Panc1 (cell line): ENCODE results near the gene NTRK1.

Source experiments
- POLR2AphosphoS5 ChIP-seq: IDR thresholded peaks from 2 replicates; pipeline ENCODE4 v1.6.1; 2012; ENCODE audit warnings: mild to moderate bottlenecking, low read depth, low read length, moderate library complexity
- SIN3A ChIP-seq: IDR thresholded peaks from 2 replicates; pipeline ENCODE4 v1.6.1; 2012; ENCODE audit warnings: low read depth, mild to moderate bottlenecking, low read length, moderate library complexity, borderline replicate concordance; ENCODE audit not compliant: insufficient read depth
- TF ChIP-seq, protein P1 (sequence below): fragments of 450-650 bp; IDR thresholded peaks from 2 replicates; pipeline ENCODE4 v1.5.1; 2017; ENCODE audit warnings: mild to moderate bottlenecking
- TF ChIP-seq, protein P2 (sequence below), 2 experiments: IDR thresholded peaks; 2 replicates each; pipeline ENCODE4 v1.6.1; 2011 to 2012; ENCODE audit warnings: low read depth in 2 of 2, control low read depth in 1 of 2, low read length in 1 of 2, mild to moderate bottlenecking in 1 of 2, moderate library complexity in 1 of 2; ENCODE audit not compliant: insufficient read depth in 1 of 2

DNA sequence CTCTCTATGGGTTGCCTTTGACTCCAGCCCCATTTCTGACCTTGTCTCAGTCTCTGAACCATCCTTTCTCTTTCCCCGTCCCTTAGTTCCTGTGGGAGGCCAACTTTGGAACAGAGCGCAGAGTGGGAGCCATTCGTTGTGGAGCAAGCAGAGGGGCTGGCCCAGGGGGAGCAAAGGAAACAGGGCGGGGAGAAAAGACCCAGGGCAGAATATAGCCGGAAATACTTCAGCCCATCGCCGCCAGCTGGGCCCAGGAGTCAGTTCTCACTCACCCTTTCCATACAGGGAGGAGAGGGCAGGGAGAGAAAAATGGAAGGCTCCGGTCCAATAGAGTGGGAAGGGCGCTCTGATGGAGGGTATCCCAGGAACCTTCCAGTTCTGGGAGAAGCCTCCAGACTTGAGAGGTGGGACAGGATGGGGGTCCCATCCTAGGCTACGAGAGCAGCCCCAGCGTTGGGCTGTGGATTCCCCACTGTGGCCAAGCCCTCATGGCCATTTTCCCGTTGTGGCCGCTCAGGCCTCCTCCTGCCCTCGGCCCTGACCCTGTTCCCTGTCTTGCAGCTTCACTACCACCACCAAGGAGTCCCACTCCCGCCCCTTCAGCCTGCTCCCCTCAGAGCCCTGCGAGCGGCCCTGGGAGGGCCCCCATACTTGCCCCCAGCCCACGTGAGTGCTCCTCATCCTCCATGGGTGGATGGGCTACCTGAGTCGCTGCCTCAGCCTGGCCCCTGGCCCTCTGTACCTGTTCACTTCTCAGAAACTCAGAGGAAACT is 43.7 kb downstream of the NTRK1 start:
- TF ChIP-seq POLR2AphosphoS5 = no peak
- TF ChIP-seq, protein P1, sequence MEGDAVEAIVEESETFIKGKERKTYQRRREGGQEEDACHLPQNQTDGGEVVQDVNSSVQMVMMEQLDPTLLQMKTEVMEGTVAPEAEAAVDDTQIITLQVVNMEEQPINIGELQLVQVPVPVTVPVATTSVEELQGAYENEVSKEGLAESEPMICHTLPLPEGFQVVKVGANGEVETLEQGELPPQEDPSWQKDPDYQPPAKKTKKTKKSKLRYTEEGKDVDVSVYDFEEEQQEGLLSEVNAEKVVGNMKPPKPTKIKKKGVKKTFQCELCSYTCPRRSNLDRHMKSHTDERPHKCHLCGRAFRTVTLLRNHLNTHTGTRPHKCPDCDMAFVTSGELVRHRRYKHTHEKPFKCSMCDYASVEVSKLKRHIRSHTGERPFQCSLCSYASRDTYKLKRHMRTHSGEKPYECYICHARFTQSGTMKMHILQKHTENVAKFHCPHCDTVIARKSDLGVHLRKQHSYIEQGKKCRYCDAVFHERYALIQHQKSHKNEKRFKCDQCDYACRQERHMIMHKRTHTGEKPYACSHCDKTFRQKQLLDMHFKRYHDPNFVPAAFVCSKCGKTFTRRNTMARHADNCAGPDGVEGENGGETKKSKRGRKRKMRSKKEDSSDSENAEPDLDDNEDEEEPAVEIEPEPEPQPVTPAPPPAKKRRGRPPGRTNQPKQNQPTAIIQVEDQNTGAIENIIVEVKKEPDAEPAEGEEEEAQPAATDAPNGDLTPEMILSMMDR = no peak
- TF ChIP-seq, protein P2, sequence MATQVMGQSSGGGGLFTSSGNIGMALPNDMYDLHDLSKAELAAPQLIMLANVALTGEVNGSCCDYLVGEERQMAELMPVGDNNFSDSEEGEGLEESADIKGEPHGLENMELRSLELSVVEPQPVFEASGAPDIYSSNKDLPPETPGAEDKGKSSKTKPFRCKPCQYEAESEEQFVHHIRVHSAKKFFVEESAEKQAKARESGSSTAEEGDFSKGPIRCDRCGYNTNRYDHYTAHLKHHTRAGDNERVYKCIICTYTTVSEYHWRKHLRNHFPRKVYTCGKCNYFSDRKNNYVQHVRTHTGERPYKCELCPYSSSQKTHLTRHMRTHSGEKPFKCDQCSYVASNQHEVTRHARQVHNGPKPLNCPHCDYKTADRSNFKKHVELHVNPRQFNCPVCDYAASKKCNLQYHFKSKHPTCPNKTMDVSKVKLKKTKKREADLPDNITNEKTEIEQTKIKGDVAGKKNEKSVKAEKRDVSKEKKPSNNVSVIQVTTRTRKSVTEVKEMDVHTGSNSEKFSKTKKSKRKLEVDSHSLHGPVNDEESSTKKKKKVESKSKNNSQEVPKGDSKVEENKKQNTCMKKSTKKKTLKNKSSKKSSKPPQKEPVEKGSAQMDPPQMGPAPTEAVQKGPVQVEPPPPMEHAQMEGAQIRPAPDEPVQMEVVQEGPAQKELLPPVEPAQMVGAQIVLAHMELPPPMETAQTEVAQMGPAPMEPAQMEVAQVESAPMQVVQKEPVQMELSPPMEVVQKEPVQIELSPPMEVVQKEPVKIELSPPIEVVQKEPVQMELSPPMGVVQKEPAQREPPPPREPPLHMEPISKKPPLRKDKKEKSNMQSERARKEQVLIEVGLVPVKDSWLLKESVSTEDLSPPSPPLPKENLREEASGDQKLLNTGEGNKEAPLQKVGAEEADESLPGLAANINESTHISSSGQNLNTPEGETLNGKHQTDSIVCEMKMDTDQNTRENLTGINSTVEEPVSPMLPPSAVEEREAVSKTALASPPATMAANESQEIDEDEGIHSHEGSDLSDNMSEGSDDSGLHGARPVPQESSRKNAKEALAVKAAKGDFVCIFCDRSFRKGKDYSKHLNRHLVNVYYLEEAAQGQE (IDR thresholded peaks at IDR 0.05; ENCODE audit: insufficient read depth in 1 of 2, low read depth in 2 of 2, low read length in 1 of 2) = no peak
- TF ChIP-seq SIN3A = no peak
